ENCODE results near the gene ZNRF3.

Gene ZNRF3

DNA sequence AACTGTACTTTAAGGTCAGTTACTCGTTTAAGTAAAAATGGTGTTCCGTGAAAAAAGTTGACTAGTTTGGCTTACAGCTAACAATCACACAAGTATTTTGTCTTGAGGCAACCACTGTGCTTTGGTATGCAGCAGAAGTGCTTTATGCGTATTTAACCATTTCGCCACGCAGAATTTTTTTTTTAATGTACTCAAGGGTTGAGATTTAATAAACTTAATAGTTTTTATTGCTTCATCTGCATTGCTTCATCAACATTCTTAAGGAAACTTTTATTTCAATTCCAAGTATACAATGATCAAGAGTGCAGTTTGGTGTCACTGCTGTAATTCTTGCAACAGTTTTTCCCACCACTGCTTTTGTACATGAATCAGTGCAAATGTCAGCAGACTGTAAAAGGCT lies 66.4 kb downstream of the ZNRF3 start:
- no peak overlapping the region for H2BK12ac ChIP-seq (ENCODE audit: low read length)
- no peak overlapping the region for H3K18ac ChIP-seq (ENCODE audit: low read length)
- no peak overlapping the region for H2AFZ ChIP-seq (ENCODE audit: insufficient read depth, low read length, poor library complexity)
- no peak overlapping the region for H2BK5ac ChIP-seq (ENCODE audit: low read depth, low read length, poor library complexity)
- H3K4me2 ChIP-seq (ENCODE audit: low read length), result no peak overlapping the region
- H3K23ac ChIP-seq (ENCODE audit: low read length), result no peak overlapping the region
- H3K27me3 ChIP-seq (ENCODE audit: insufficient read depth, low read length), result no peaks in the 10 kb centered on the region
- H3K27ac ChIP-seq (ENCODE audit: low read depth, low read length), result no peak overlapping the region
- H3K14ac ChIP-seq (ENCODE audit: low read length), result no peak overlapping the region
- peak in 1 of 2 donors; percentile 74 for DNase-seq
- H4K91ac ChIP-seq (ENCODE audit: low read depth, low read length), result no peak overlapping the region
- H3K4me3 ChIP-seq (ENCODE audit: low read depth, low read length), result no peak overlapping the region
- H3K9me3 ChIP-seq (ENCODE audit: insufficient read depth, low read depth, low read length), result peaks cover 1% of the 10 kb centered on the region
- WGBS (ENCODE audit: extremely low coverage, insufficient coverage, insufficient read length), result no CpG with 5 or more reads among the region's 5 CpGs
- no peak overlapping the region for H2AK5ac ChIP-seq (ENCODE audit: low read length)
- H3K4me1 ChIP-seq (ENCODE audit: control insufficient read depth in 1 of 2, insufficient read depth in 2 of 2, low read length in 2 of 2), result peaks cover 12 to 15% of the 10 kb centered on the region in 2 experiments
- H3K4ac ChIP-seq (ENCODE audit: low read depth, low read length), result no peak overlapping the region
- no peak overlapping the region for H4K8ac ChIP-seq (ENCODE audit: low read depth, low read length)
- no peak overlapping the region for H3K9ac ChIP-seq (ENCODE audit: low read length)
- no peak overlapping the region for H4K12ac ChIP-seq (ENCODE audit: low read depth, low read length)
- H2BK120ac ChIP-seq (ENCODE audit: insufficient read depth, low read length, poor library complexity), result no peak overlapping the region
- H3K79me2 ChIP-seq (ENCODE audit: control insufficient read depth, insufficient read depth, low read length, poor library complexity), result peaks cover 5% of the 10 kb centered on the region
- H3K79me1 ChIP-seq (ENCODE audit: low read length), result peaks cover 4% of the 10 kb centered on the region
- H3K36me3 ChIP-seq (ENCODE audit: control insufficient read depth in 1 of 2, insufficient read depth in 2 of 2, low read length in 2 of 2), result peaks cover 0 to 2% of the 10 kb centered on the region in 2 experiments

DNA sequence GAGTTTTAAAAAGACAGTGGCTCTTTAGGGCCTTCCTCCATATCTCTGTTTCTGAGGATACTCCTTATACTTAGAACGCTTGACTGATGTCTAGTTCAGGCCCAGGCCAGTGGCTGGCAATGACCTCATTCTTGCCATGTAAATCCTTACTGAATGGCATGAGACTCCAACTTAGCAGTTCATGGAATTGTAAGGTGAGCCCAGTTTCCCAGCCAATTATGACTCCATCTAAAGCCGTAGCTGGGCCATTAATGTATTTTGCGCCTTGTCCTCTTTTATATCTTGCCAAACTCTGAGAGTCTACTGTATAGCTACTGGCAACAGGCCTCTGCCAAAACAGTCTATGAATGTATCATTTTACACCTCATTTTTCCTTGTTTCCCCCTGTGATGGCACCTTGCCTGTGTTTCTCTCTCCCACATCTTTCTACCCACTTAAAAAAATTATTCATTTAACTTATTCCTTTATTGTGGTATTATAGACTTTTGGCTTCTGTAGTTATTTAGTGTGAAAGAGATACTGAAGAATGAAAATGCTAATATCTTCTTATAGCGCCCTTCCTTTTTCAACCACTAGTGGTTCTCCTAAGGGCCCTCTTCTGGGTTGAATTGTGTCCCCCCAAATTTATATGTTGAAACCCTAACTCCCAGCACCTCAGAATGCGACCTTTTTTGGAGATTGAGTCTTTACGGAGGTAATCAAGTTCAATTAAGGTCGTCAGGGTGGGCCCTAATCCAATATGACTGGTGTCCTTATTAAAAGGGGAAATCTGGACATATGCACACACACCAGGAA lies 67.4 kb downstream of the ZNRF3 start:
- H3K18ac ChIP-seq (ENCODE audit: low read length), result no peak overlapping the region
- peaks cover 1% of the 10 kb centered on the region for H3K9me3 ChIP-seq (ENCODE audit: insufficient read depth, low read depth, low read length)
- no peak for DNase-seq
- peak overlapping the region; percentile 18 for H3K14ac ChIP-seq (ENCODE audit: low read length)
- H3K4me2 ChIP-seq (ENCODE audit: low read length), result no peak overlapping the region
- H2BK120ac ChIP-seq (ENCODE audit: insufficient read depth, low read length, poor library complexity), result no peak overlapping the region
- no CpG with 5 or more reads among the region's 7 CpGs for WGBS (ENCODE audit: extremely low coverage, insufficient coverage, insufficient read length)
- peaks cover 0 to 2% of the 10 kb centered on the region in 2 experiments for H3K36me3 ChIP-seq (ENCODE audit: control insufficient read depth in 1 of 2, insufficient read depth in 2 of 2, low read length in 2 of 2)
- H3K4ac ChIP-seq (ENCODE audit: low read depth, low read length), result peak overlapping the region; percentile 48
- peaks cover 12 to 16% of the 10 kb centered on the region in 2 experiments for H3K4me1 ChIP-seq (ENCODE audit: control insufficient read depth in 1 of 2, insufficient read depth in 2 of 2, low read length in 2 of 2)
- no peak overlapping the region for H2AK5ac ChIP-seq (ENCODE audit: low read length)
- no peak overlapping the region for H4K91ac ChIP-seq (ENCODE audit: low read depth, low read length)
- H3K4me3 ChIP-seq (ENCODE audit: low read depth, low read length), result no peak overlapping the region
- no peak overlapping the region for H3K27ac ChIP-seq (ENCODE audit: low read depth, low read length)
- no peak overlapping the region for H4K8ac ChIP-seq (ENCODE audit: low read depth, low read length)
- no peak overlapping the region for H2BK12ac ChIP-seq (ENCODE audit: low read length)
- no peak overlapping the region for H4K12ac ChIP-seq (ENCODE audit: low read depth, low read length)
- no peak overlapping the region for H2BK5ac ChIP-seq (ENCODE audit: low read depth, low read length, poor library complexity)
- H3K79me2 ChIP-seq (ENCODE audit: control insufficient read depth, insufficient read depth, low read length, poor library complexity), result peaks cover 5% of the 10 kb centered on the region
- H2AFZ ChIP-seq (ENCODE audit: insufficient read depth, low read length, poor library complexity), result no peak overlapping the region
- no peaks in the 10 kb centered on the region for H3K27me3 ChIP-seq (ENCODE audit: insufficient read depth, low read length)
- no peak overlapping the region for H3K23ac ChIP-seq (ENCODE audit: low read length)
- peaks cover 4% of the 10 kb centered on the region for H3K79me1 ChIP-seq (ENCODE audit: low read length)
- no peak overlapping the region for H3K9ac ChIP-seq (ENCODE audit: low read length)

DNA sequence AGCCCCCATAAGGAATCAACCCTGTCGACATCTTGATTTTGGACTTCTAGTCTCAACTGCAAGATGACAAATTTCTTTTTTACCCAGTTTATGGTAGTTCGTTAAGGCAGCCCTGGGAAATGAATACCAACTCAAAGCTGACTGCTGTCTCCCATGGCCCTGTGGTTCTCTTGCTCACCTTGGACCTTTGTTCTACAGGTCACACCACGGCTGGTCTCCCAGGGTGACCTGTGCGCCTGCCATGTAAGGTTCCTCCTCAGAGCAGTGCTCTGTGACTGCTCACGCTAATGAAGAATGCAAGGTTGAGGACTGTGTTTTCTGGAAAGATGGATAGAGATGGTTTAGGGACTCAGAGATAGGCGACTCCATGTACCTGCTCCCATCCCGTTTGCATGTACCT lies 68.2 kb downstream of the ZNRF3 start:
- WGBS (ENCODE audit: extremely low coverage, insufficient coverage, insufficient read length), result no CpG with 5 or more reads among the region's 7 CpGs
- H3K4ac ChIP-seq (ENCODE audit: low read depth, low read length), result peak overlapping the region; percentile 0
- H3K4me3 ChIP-seq (ENCODE audit: low read depth, low read length), result no peak overlapping the region
- no peak overlapping the region for H4K91ac ChIP-seq (ENCODE audit: low read depth, low read length)
- H2BK12ac ChIP-seq (ENCODE audit: low read length), result no peak overlapping the region
- H2BK120ac ChIP-seq (ENCODE audit: insufficient read depth, low read length, poor library complexity), result no peak overlapping the region
- H3K18ac ChIP-seq (ENCODE audit: low read length), result peak overlapping the region; percentile 5
- no peak overlapping the region for H4K12ac ChIP-seq (ENCODE audit: low read depth, low read length)
- H3K23ac ChIP-seq (ENCODE audit: low read length), result no peak overlapping the region
- no peak overlapping the region for H3K9ac ChIP-seq (ENCODE audit: low read length)
- H3K4me1 ChIP-seq (ENCODE audit: control insufficient read depth in 1 of 2, insufficient read depth in 2 of 2, low read length in 2 of 2), result peaks cover 12 to 17% of the 10 kb centered on the region in 2 experiments
- H2AFZ ChIP-seq (ENCODE audit: insufficient read depth, low read length, poor library complexity), result no peak overlapping the region
- peaks cover 5% of the 10 kb centered on the region for H3K79me2 ChIP-seq (ENCODE audit: control insufficient read depth, insufficient read depth, low read length, poor library complexity)
- no peak overlapping the region for H3K14ac ChIP-seq (ENCODE audit: low read length)
- H3K79me1 ChIP-seq (ENCODE audit: low read length), result peaks cover 4% of the 10 kb centered on the region
- no peak for DNase-seq
- no peaks in the 10 kb centered on the region for H3K27me3 ChIP-seq (ENCODE audit: insufficient read depth, low read length)
- H4K8ac ChIP-seq (ENCODE audit: low read depth, low read length), result no peak overlapping the region
- H3K9me3 ChIP-seq (ENCODE audit: insufficient read depth, low read depth, low read length), result peaks cover under 1% of the 10 kb centered on the region
- peaks cover 0 to 2% of the 10 kb centered on the region in 2 experiments for H3K36me3 ChIP-seq (ENCODE audit: control insufficient read depth in 1 of 2, insufficient read depth in 2 of 2, low read length in 2 of 2)
- H3K4me2 ChIP-seq (ENCODE audit: low read length), result no peak overlapping the region
- H2AK5ac ChIP-seq (ENCODE audit: low read length), result no peak overlapping the region
- H2BK5ac ChIP-seq (ENCODE audit: low read depth, low read length, poor library complexity), result no peak overlapping the region
- H3K27ac ChIP-seq (ENCODE audit: low read depth, low read length), result no peak overlapping the region

DNA sequence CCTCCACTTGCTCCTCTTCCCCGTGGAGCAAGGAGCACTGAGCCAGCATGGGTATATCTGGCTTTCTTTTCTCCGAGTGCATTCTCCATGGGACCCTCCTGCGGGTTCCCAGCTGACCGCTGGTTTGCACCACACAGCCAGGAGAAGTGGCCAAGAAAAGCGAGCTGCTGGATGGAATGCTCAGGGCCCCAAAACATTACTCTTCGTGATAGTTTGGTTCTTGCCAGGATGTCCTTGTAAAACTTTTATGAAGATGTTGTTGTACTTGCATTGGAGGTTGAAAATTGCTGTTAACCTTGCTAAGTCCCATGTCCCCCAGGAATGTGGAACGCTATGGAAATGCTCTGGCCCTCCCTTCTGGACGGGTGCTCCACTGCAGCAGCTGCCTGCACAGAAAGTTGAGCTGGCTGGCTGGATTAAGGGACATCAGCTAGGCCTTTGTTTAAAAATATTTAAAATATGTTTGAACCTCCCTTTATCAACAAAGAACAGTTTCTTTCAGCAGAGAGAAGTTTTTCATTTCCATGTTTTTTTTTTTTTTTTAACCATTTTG lies 68.7 kb downstream of the ZNRF3 start:
- Histone ChIP-seq H3K4me1 (ENCODE audit: control insufficient read depth in 1 of 2, insufficient read depth in 2 of 2, low read length in 2 of 2) (peaks cover 12 to 17% of the 10 kb centered on the region in 2 experiments), H2AK5ac (ENCODE audit: low read length) (no peak overlapping the region), H3K36me3 (ENCODE audit: control insufficient read depth in 1 of 2, insufficient read depth in 2 of 2, low read length in 2 of 2) (peaks cover 0 to 2% of the 10 kb centered on the region in 2 experiments), H3K79me1 (ENCODE audit: low read length) (peaks cover 4% of the 10 kb centered on the region), H3K4me2 (ENCODE audit: low read length) (no peak overlapping the region), H3K14ac (ENCODE audit: low read length) (no peak overlapping the region), H2BK5ac (ENCODE audit: low read depth, low read length, poor library complexity) (no peak overlapping the region), H3K23ac (ENCODE audit: low read length) (no peak overlapping the region), H3K4ac (ENCODE audit: low read depth, low read length) (peak overlapping the region; percentile 0), H2BK12ac (ENCODE audit: low read length) (no peak overlapping the region), H4K91ac (ENCODE audit: low read depth, low read length) (no peak overlapping the region), H3K4me3 (ENCODE audit: low read depth, low read length) (no peak overlapping the region), H2BK120ac (ENCODE audit: insufficient read depth, low read length, poor library complexity) (no peak overlapping the region), H3K79me2 (ENCODE audit: control insufficient read depth, insufficient read depth, low read length, poor library complexity) (peaks cover 5% of the 10 kb centered on the region), H3K9ac (ENCODE audit: low read length) (no peak overlapping the region), H4K12ac (ENCODE audit: low read depth, low read length) (no peak overlapping the region), H3K27ac (ENCODE audit: low read depth, low read length) (no peak overlapping the region), H4K8ac (ENCODE audit: low read depth, low read length) (no peak overlapping the region), H3K18ac (ENCODE audit: low read length) (peak overlapping the region; percentile 39), H2AFZ (ENCODE audit: insufficient read depth, low read length, poor library complexity) (no peak overlapping the region), H3K9me3 (ENCODE audit: insufficient read depth, low read depth, low read length) (no peaks in the 10 kb centered on the region), H3K27me3 (ENCODE audit: insufficient read depth, low read length) (no peaks in the 10 kb centered on the region)
- WGBS (ENCODE audit: extremely low coverage, insufficient coverage, insufficient read length), result no CpG with 5 or more reads among the region's 8 CpGs
- DNase-seq, result peak in 1 of 2 donors; percentile 23
